ENCODE results near the gene SGMS1. TPM values are rescaled to one million over a fixed set of nuclear protein-coding genes. Genes with fewer than 3 reads are reported as not detected.

The SGMS1 gene
- total RNA-seq, 2 experiments from 2014 or later, result 24.8 to 25.2 TPM

GRCh38 chr10:50511492-50512213 is 112.1 kb downstream of the SGMS1 start:
- peak in 2 of 14 experiments; percentile 9 to 16 for DNase-seq
- CTCF ChIA-PET, result no interaction called here
- intact Hi-C loops (cut with DNase I, micrococcal nuclease), result no loop called here
- peaks cover 95% of the 10 kb centered on the region for H3K4me1 Mint-ChIP-seq (ENCODE audit: low read depth)
- no peaks in the 10 kb centered on the region for H3K9me3 ChIP-seq (ENCODE audit: control insufficient read depth in 1 of 2, insufficient read depth in 1 of 2, low read length in 2 of 2)
- no peaks in the 10 kb centered on the region for H3K27me3 Mint-ChIP-seq
- POLR2A ChIA-PET, result interaction anchor here (1.6 to 2.8 kb wide), 2 partner anchors 23 to 112 kb away, joined by 4 to 23 read pairs; partner anchors contain the start of gene SGMS1
- H3K4me3 ChIP-seq (ENCODE audit: low read length), result no peak overlapping the region
- H3K27me3 ChIP-seq (ENCODE audit: control insufficient read depth in 1 of 2, insufficient read depth in 2 of 2, low read length in 2 of 2), result no peaks in the 10 kb centered on the region
- peak; percentile 46 for ATAC-seq (ENCODE audit: poor library complexity)
- H3K4me1 ChIP-seq (ENCODE audit: insufficient read depth, low read length), result peaks cover 42% of the 10 kb centered on the region
- no peak overlapping the region for H3K27ac ChIP-seq (ENCODE audit: low read depth in 1 of 2, low read length in 2 of 2)
- H3K4me3 Mint-ChIP-seq, result peak overlapping the region; percentile 5
- peaks cover 9% of the 10 kb centered on the region for H3K36me3 Mint-ChIP-seq (ENCODE audit: low read depth)
- no peaks in the 10 kb centered on the region for H3K36me3 ChIP-seq (ENCODE audit: insufficient read depth, low read length)
- no peak for TF ChIP-seq CTCF (IDR thresholded peaks at IDR 0.05)
- H3K27ac Mint-ChIP-seq, result peak overlapping the region; percentile 18
- no peaks in the 10 kb centered on the region for H3K9me3 Mint-ChIP-seq

DNA sequence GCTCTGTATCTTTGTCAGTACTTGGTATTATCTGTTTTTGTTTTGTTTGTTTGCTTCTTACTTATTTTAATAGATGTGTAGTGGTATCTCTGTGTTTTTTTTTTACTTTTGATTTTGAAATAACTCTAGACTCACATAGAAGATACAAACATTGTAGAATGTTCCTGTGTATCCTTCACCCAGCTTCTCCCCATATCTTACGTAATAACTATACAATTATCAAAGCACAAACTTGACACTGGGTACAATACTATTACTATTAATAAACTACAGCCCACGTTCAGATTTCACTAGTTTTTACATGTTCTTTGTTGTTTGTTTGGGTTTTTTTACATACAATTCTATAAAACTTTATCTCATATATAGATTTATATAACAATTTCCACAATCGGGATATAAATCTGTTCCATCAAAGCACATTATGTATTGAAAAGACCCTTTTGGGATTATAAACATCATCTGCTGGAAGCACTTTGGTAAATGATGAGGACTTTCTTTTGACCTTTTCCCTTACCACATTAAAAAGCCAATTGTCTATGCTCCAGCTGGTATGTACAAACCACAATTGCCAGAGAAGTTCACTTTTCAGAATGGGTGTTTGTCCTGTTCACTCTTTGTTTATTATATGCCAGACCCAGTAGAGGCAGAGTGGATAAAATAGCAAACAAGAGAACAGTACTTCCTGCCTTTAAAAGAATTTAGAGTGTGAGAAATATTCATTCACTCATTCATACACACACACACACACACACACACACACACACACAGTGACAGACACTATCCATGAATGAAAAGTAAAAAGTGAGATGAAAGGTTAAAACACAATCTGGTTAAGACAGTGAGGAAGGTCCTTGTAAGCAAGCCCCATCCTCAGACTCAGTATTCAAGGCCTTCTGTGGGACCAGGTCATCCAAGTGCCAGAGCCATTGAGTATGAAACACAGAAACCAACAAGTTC is 113.0 kb downstream of the SGMS1 start:
- no peak for DNase-seq
- no peak for ATAC-seq (ENCODE audit: poor library complexity)
- peak overlapping the region; percentile 18 for H3K27ac Mint-ChIP-seq
- TF ChIP-seq CTCF (IDR thresholded peaks at IDR 0.05), result no peak
- no peaks in the 10 kb centered on the region for H3K9me3 Mint-ChIP-seq
- Histone ChIP-seq H3K9me3 (ENCODE audit: control insufficient read depth in 1 of 2, insufficient read depth in 1 of 2, low read length in 2 of 2) (no peaks in the 10 kb centered on the region), H3K27me3 (ENCODE audit: control insufficient read depth in 1 of 2, insufficient read depth in 2 of 2, low read length in 2 of 2) (no peaks in the 10 kb centered on the region), H3K36me3 (ENCODE audit: insufficient read depth, low read length) (no peaks in the 10 kb centered on the region), H3K27ac (ENCODE audit: low read depth in 1 of 2, low read length in 2 of 2) (no peak overlapping the region), H3K4me3 (ENCODE audit: low read length) (no peak overlapping the region), H3K4me1 (ENCODE audit: insufficient read depth, low read length) (peaks cover 42% of the 10 kb centered on the region)
- no peak overlapping the region for H3K4me3 Mint-ChIP-seq
- peaks cover 5% of the 10 kb centered on the region for H3K36me3 Mint-ChIP-seq (ENCODE audit: low read depth)
- intact Hi-C loops (cut with DNase I, micrococcal nuclease), result no loop called here
- peaks cover 96% of the 10 kb centered on the region for H3K4me1 Mint-ChIP-seq (ENCODE audit: low read depth)
- ChIA-PET POLR2A (no interaction called here), CTCF (no interaction called here)
- no peaks in the 10 kb centered on the region for H3K27me3 Mint-ChIP-seq

- H3K36me3 ChIP-seq (ENCODE audit: insufficient read depth, low read length), result no peaks in the 10 kb centered on the region
- H3K36me3 Mint-ChIP-seq (ENCODE audit: low read depth), result peaks cover 3% of the 10 kb centered on the region
- H3K9me3 ChIP-seq (ENCODE audit: control insufficient read depth in 1 of 2, insufficient read depth in 1 of 2, low read length in 2 of 2), result no peaks in the 10 kb centered on the region
- H3K4me1 Mint-ChIP-seq (ENCODE audit: low read depth), result peaks cover 94% of the 10 kb centered on the region
- ATAC-seq (ENCODE audit: poor library complexity) (peak; percentile 52), DNase-seq (peak in 3 of 14 experiments; percentile 44 to 63 (median 60))
- intact Hi-C loops (cut with DNase I, micrococcal nuclease), result no loop called here
- no peak overlapping the region for H3K4me3 ChIP-seq (ENCODE audit: low read length)
- no peak for TF ChIP-seq CTCF (IDR thresholded peaks at IDR 0.05)
- no peak overlapping the region for H3K4me3 Mint-ChIP-seq
- no peaks in the 10 kb centered on the region for H3K9me3 Mint-ChIP-seq
- H3K27ac Mint-ChIP-seq, result peak overlapping the region; percentile 10
- ChIA-PET CTCF (no interaction called here), POLR2A (no interaction called here)
- peaks cover 45% of the 10 kb centered on the region for H3K4me1 ChIP-seq (ENCODE audit: insufficient read depth, low read length)
- H3K27ac ChIP-seq (ENCODE audit: low read depth in 1 of 2, low read length in 2 of 2), result no peak overlapping the region
- H3K27me3 ChIP-seq (ENCODE audit: control insufficient read depth in 1 of 2, insufficient read depth in 2 of 2, low read length in 2 of 2), result no peaks in the 10 kb centered on the region
- H3K27me3 Mint-ChIP-seq, result no peaks in the 10 kb centered on the region
These were observed 115.3 kb downstream of the SGMS1 start for GRCh38 chr10:50508315-50509051.

All from CD4-positive, alpha-beta T cell (primary cell).